ENCODE data around the gene TTC31.

GRCh38 chr2:74457549-74458131, 25.2 kb upstream of the TTC31 start:
- TF ChIP-seq ZNF274 (IDR thresholded peaks at IDR 0.05; ENCODE audit: low read depth, low read length) (no peak), TCF7L2 (IDR thresholded peaks at IDR 0.05; ENCODE audit: borderline replicate concordance, extremely low read depth, insufficient read depth, insufficient read length) (no peak), CTCF (IDR thresholded peaks at IDR 0.05 in 2 of 3, conservative IDR thresholded peaks at IDR 0.05 in 1 of 3; ENCODE audit: borderline replicate concordance in 1 of 3, insufficient read depth in 1 of 3, low read depth in 2 of 3, low read length in 2 of 3) (no peak), POLR2AphosphoS5 (IDR thresholded peaks at IDR 0.05; ENCODE audit: low read depth, low read length) (peak; percentile 38), POLR2A (IDR thresholded peaks at IDR 0.05; ENCODE audit: borderline replicate concordance, extremely low read depth, insufficient read depth, insufficient read length) (peak; percentile 19), EZH2phosphoT487 (IDR thresholded peaks at IDR 0.05; ENCODE audit: borderline replicate concordance) (no peak), SIN3A (IDR thresholded peaks at IDR 0.05; ENCODE audit: low read depth) (no peak), FOSL1 (IDR thresholded peaks at IDR 0.05; ENCODE audit: low read depth) (no peak), CEBPB (IDR thresholded peaks at IDR 0.05; ENCODE audit: low read depth) (no peak), CBX3 (IDR thresholded peaks at IDR 0.05; ENCODE audit: low read depth) (no peak)
